Cortex of kidney (tissue), 1 donor: ENCODE results near the gene OSBPL8.
"Not testable (repeated sequence)": the region's sequence is repeated elsewhere in the genome, so short reads cannot be mapped to it uniquely, and the experiment has no call there.

Experiments used
- DNase-seq: peaks from one replicate; lab custom pipeline; 2025; lab: John Stamatoyannopoulos, UW

Gene OSBPL8

GRCh38 chr12:76422154-76422542 lies 137.4 kb downstream of the OSBPL8 start:
- DNase-seq, result no peak

- DNase-seq, result no peak
These were observed 138.5 kb downstream of the OSBPL8 start for GRCh38 chr12:76421046-76421445.

- DNase-seq, result no peak
These were observed 139.3 kb downstream of the OSBPL8 start for GRCh38 chr12:76420222-76420621.

- DNase-seq, result no peak
These were observed 142.5 kb downstream of the OSBPL8 start for GRCh38 chr12:76417116-76417515.

- DNase-seq, result no peak
These were observed 146.4 kb downstream of the OSBPL8 start for GRCh38 chr12:76413121-76413520.

- DNase-seq, result no peak
These were observed 148.8 kb downstream of the OSBPL8 start for GRCh38 chr12:76410781-76411180.

GRCh38 chr12:76410371-76410770 lies 149.2 kb downstream of the OSBPL8 start:
- DNase-seq, result no peak

GRCh38 chr12:76409074-76409473 lies 150.5 kb downstream of the OSBPL8 start:
- DNase-seq, result no peak

- DNase-seq, result no peak
These were observed 151.9 kb downstream of the OSBPL8 start for GRCh38 chr12:76407710-76408109.

- DNase-seq, result no peak
These were observed 157.3 kb downstream of the OSBPL8 start for GRCh38 chr12:76402259-76402658.

- DNase-seq, result no peak
These were observed 159.4 kb downstream of the OSBPL8 start for GRCh38 chr12:76400136-76400535.

GRCh38 chr12:76399040-76399439 lies 160.5 kb downstream of the OSBPL8 start:
- DNase-seq, result no peak

- no peak for DNase-seq
These were observed 161.5 kb downstream of the OSBPL8 start for GRCh38 chr12:76398106-76398505.

- no peak for DNase-seq
These were observed 168.1 kb downstream of the OSBPL8 start for GRCh38 chr12:76391461-76391860.

- no peak for DNase-seq
These were observed 172.0 kb downstream of the OSBPL8 start for GRCh38 chr12:76387614-76388013.

GRCh38 chr12:76384560-76384959 lies 175.0 kb downstream of the OSBPL8 start:
- no peak for DNase-seq

- no peak for DNase-seq
These were observed 175.6 kb downstream of the OSBPL8 start for GRCh38 chr12:76383988-76384387.

GRCh38 chr12:76379261-76379660 lies 180.3 kb downstream of the OSBPL8 start:
- no peak for DNase-seq

GRCh38 chr12:76376876-76377275 lies 182.7 kb downstream of the OSBPL8 start:
- not testable (repeated sequence) for DNase-seq

- DNase-seq, result no peak
These were observed 183.6 kb downstream of the OSBPL8 start for GRCh38 chr12:76375939-76376338.

GRCh38 chr12:76375470-76375869 lies 184.1 kb downstream of the OSBPL8 start:
- no peak for DNase-seq

- DNase-seq, result no peak
These were observed 185.1 kb downstream of the OSBPL8 start for GRCh38 chr12:76374386-76375020.

GRCh38 chr12:76368230-76368629 lies 191.3 kb downstream of the OSBPL8 start:
- no peak for DNase-seq

- DNase-seq, result no peak
These were observed 193.4 kb downstream of the OSBPL8 start for GRCh38 chr12:76366163-76366562.
